K562 (cell line): ENCODE measurements around the gene ZNF512B. TPM values are rescaled to one million over a fixed set of nuclear protein-coding genes. Genes with fewer than 3 reads are reported as not detected.

Source experiments
- ATAC-seq: fragments of 200-7000 bp; cut with Tn5 transposase; 3 replicates; pipeline ENCODE4 v1.9.1; 2020; ENCODE audit warnings: moderate library complexity
- BruUV-seq: library from RNA; stranded (reverse); fragments of 400-500 nt; replicated peaks from 2 replicates; lab custom pipeline; 2021; lab: Mats Ljungman, UMichigan
- CTCF ChIA-PET: fragments of 300-600 bp; formaldehyde crosslinking; extraction: SDS; loops from one replicate; lab custom pipeline; 2021; ENCODE audit warnings: low intra/inter-chr PET ratio; lab: Yijun Ruan, JAX
- POLR2A ChIA-PET: fragments of 300-600, 350-650 bp; sonication (Branson Sonifier 250); formaldehyde crosslinking; extraction: SDS; loops from one replicate; lab custom pipeline; 2021; ENCODE audit warnings: antibody characterized with exemption, inconsistent platforms; lab: Yijun Ruan, JAX
- DNase-seq, 4 experiments: peaks; one replicate each; pipeline versions ENCODE4 v3.0.0 to v3.0.0-alpha.2; 2011 to 2018; ENCODE audit warnings: low spot score in 3 of 4, mixed read lengths in 3 of 4; ENCODE audit errors: extremely low read depth in 1 of 4
- FAIRE-seq: peaks from 2 replicates; lab custom pipeline; 2011; peaks lifted over from hg19 to GRCh38; lab: Jason Lieb, UNC
- H2AFZ ChIP-seq: 2 replicates; pipeline ENCODE4 v1.6.0; 2011; ENCODE audit warnings: low read depth, low read length, control low read depth, inconsistent platforms
- H3K27ac ChIP-seq: fragments of 200-600 bp; 3 replicates; pipeline ENCODE4 v1.8.0; 2011; ENCODE audit warnings: low read depth, mild to moderate bottlenecking, control low read depth, inconsistent platforms, low read length, moderate library complexity, mixed read lengths; ENCODE audit errors: extremely low read depth
- H3K27me3 ChIP-seq, 2 experiments: fragments of 300-600 bp in 1 of 2; 2 replicates in 1 of 2; 3 replicates in 1 of 2; pipeline versions ENCODE4 v1.6.0 to v1.8.0; 2011; ENCODE audit warnings: inconsistent platforms in 2 of 2, low read length in 2 of 2, mild to moderate bottlenecking in 1 of 2, mixed read lengths in 1 of 2, moderate library complexity in 1 of 2; ENCODE audit not compliant: control insufficient read depth in 2 of 2, insufficient read depth in 2 of 2
- H3K36me3 ChIP-seq: fragments of 300-600 bp; 3 replicates; pipeline ENCODE4 v1.8.0; 2011; ENCODE audit warnings: mild to moderate bottlenecking, low read length, inconsistent platforms; ENCODE audit not compliant: control insufficient read depth, insufficient read depth
- H3K4me1 ChIP-seq, 2 experiments: fragments of 200-600 bp in 1 of 2; replicated peaks in 1 of 2; 2 replicates in 1 of 2; 3 replicates in 1 of 2; pipeline versions ENCODE4 v1.5.1 to v1.8.0; 2011; ENCODE audit warnings: inconsistent platforms in 2 of 2, low read length in 2 of 2, mild to moderate bottlenecking in 1 of 2, mixed read lengths in 1 of 2, moderate library complexity in 1 of 2; ENCODE audit not compliant: control insufficient read depth in 2 of 2, insufficient read depth in 2 of 2
- H3K4me2 ChIP-seq: 2 replicates; pipeline ENCODE4 v1.6.1; 2011; ENCODE audit warnings: low read length, control low read depth, inconsistent platforms, mixed read lengths; ENCODE audit not compliant: insufficient read depth
- H3K4me3 ChIP-seq: fragments of 200-600 bp; sonication (generic), shearing (Covaris generic); 2 replicates; pipeline ENCODE4 v1.5.1; 2016; ENCODE audit warnings: control low read depth, inconsistent platforms
- H3K79me2 ChIP-seq: fragments of 200-600 bp; 3 replicates; pipeline ENCODE4 v1.8.0; 2011; ENCODE audit warnings: low read length, inconsistent platforms; ENCODE audit not compliant: control insufficient read depth, insufficient read depth
- H3K9ac ChIP-seq, 2 experiments: 2 replicates each; pipeline versions ENCODE4 v1.6.0 to v1.6.1; 2011; ENCODE audit warnings: low read depth in 2 of 2, low read length in 2 of 2, control low read depth in 1 of 2, inconsistent platforms in 1 of 2, mild to moderate bottlenecking in 1 of 2, mixed read lengths in 1 of 2; ENCODE audit not compliant: insufficient read depth in 1 of 2
- H3K9me1 ChIP-seq: one replicate; pipeline ENCODE4 v1.6.0; 2011; ENCODE audit warnings: inconsistent platforms, mild to moderate bottlenecking, low read length, moderate library complexity; ENCODE audit not compliant: control insufficient read depth, insufficient read depth
- H3K9me3 ChIP-seq: replicated peaks from 2 replicates; pipeline ENCODE4 v1.5.1; 2011; ENCODE audit warnings: low read depth, low read length, inconsistent platforms; ENCODE audit not compliant: control insufficient read depth, insufficient read depth
- H4K20me1 ChIP-seq: replicated peaks from 2 replicates; pipeline ENCODE4 v1.6.1; 2011; ENCODE audit warnings: low read length, inconsistent platforms, mixed read lengths; ENCODE audit not compliant: control insufficient read depth, insufficient read depth
- BRCA1 ChIP-seq, 2 experiments: fragments of 450-650 bp in 1 of 2; sonication (generic) in 1 of 2; formaldehyde crosslinking in 1 of 2; IDR thresholded peaks; 2 replicates each; pipeline versions ENCODE4 v1.5.0 to v1.6.1; 2017 to 2020; ENCODE audit warnings: mild to moderate bottlenecking in 1 of 2, missing genetic modification reagents in 1 of 2
- HCFC1 ChIP-seq: IDR thresholded peaks from 2 replicates; pipeline ENCODE4 v1.6.1; 2012; ENCODE audit warnings: low read depth, low read length, improper control_type of control experiment
- MAFF ChIP-seq: IDR thresholded peaks from 2 replicates; pipeline ENCODE4 v1.6.1; 2012; ENCODE audit warnings: low read length, improper control_type of control experiment
- POLR2G ChIP-seq: fragments of 200-400 bp; formaldehyde crosslinking; IDR thresholded peaks from 2 replicates; pipeline ENCODE4 v1.6.1; 2017; ENCODE audit warnings: low read depth, mild to moderate bottlenecking, antibody characterized with exemption, low read length, moderate library complexity
- ZNF174 ChIP-seq: fragments of 250-450 bp; sonication (Bioruptor Pico); IDR thresholded peaks from 2 replicates; pipeline ENCODE4 v1.4.0; 2020; ENCODE audit warnings: mild to moderate bottlenecking
- WGBS: fragments of 100-300 bp; shearing (Covaris generic); methylation state at CpG from one replicate; pipeline ENCODE4 v1.1.6; 2016; ENCODE audit warnings: low coverage, mixed read lengths; ENCODE audit not compliant: insufficient coverage; ENCODE audit errors: missing lambda C conversion rate; 5-methylcytosine and 5-hydroxymethylcytosine counted together
- in situ Hi-C: fragments of 300-500 bp; cut with MboI; formaldehyde crosslinking; loops from 4 replicates; pipeline ENCODE4 v1.15.0; 2018; ENCODE audit warnings: inconsistent platforms, mixed read lengths
- intact Hi-C: fragments of 100-400 bp; cut with micrococcal nuclease; formaldehyde crosslinking; loops from 2 replicates; pipeline ENCODE4 v1.14.2; 2022
- polyA plus RNA-seq, 8 experiments: library from polyadenylated mRNA; depleted of rRNA in 4 of 8; stranded (reverse) in 5 of 8; unstranded in 3 of 8; fragments of >200 nt; fragmentation: Nextera tagmentation in 2 of 8; fragmentation: Illumina TruSeq in 1 of 8; extraction: Ambion mirVana in 2 of 8; extraction: Trizol in 1 of 8; gene quantifications; 2 replicates each; pipeline versions ENCODE4 v1.2.1 to v1.2.3, GENCODE V29; 2011 to 2014; ENCODE audit warnings: inconsistent platforms in 1 of 8, missing spikeins in 1 of 8
- total RNA-seq, 7 experiments: library from RNA; depleted of rRNA in 6 of 7; stranded (reverse); fragments of >200 nt in 6 of 7; fragmentation: Illumina TruSeq in 2 of 7; extraction: Trizol in 2 of 7; gene quantifications; 2 replicates each; pipeline versions ENCODE4 v1.2.1 to v1.2.3, GENCODE V29; 2011 to 2021; ENCODE audit warnings: low replicate concordance in 1 of 7
- TF ChIP-seq, protein P1 (sequence below), 2 experiments: IDR thresholded peaks; 2 replicates each; pipeline ENCODE4 v1.6.1; 2012; ENCODE audit warnings: improper control_type of control experiment in 2 of 2, low read depth in 2 of 2, low read length in 2 of 2, borderline replicate concordance in 1 of 2

ZNF512B gene
- total and polyA plus RNA-seq, 9 of the 15 experiments (the other 6 are each of a cell fraction or from before 2014, with no cell fraction given): 0.01 to 27.8 (median 8.2) TPM

DNA sequence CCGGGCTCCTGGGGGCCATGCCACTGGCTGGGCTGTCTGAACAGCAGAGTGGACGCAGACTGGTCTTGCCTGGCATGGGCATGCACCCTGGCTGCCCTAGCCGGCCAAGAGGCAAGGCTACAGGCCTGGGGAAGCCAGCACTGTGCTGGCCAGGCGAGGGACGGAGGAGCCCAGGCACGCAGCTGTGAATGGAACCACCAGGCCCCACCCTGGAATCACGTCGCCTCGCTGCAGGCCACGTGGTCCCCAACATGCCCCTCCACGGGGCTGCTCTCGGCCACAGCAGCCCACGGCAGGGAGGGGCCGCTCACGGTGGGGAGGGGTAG is 17.6 kb downstream of the ZNF512B start:
- WGBS: 91% methylated on average over 13 of the region's 15 CpGs
- intact Hi-C loops: no loop called here
- CTCF ChIA-PET: no interaction called here

DNA sequence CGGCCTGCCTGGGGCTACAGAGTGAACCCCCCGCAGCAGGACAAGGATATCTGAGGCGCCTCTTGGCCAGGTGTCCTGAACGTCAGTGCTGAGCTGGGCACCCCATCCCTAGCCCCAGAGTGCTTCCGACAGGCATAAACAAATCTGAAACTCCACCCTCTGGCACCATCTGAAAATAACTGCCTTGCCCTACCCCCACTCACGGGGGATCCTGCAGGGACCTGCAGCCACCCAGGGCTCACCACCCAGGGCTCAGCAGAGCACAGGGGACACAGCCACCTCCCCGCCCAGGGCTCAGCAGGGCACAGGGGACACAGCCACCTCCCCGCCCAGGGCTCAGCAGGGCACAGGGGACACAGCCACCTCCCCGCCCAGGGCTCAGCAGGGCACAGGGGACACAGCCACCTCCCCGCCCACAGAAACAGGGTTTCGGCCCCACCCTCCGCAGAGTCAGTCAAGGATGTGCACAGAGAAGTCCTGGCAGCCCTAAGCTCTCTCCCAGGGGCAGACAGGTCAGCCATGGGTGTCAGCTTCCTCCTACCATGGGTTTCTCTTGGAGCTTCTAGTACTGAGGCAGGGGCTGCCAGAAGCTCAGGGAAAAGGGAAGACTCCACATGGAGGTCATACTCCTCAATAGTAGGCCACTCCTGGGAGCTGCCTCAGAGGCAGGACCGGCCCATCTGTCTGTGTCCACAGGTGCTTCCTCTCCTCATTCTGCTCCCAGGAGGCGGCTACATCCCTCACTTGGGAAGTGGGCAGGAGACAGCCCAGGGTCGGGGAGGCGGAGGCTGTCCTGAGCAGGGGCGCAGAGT is 18.1 kb downstream of the ZNF512B start:
- Histone ChIP-seq H2AFZ (no peak overlapping the region), H3K4me3 (no peak overlapping the region), H3K9me3 (no peaks in the 10 kb centered on the region), H3K27me3 (no peaks in the 10 kb centered on the region), H3K36me3 (peaks cover 35% of the 10 kb centered on the region; the same call in 1 of the 3 replicates), H3K27ac (no peak overlapping the region), H3K4me2 (no peak overlapping the region), H4K20me1 (peaks cover 63% of the 10 kb centered on the region), H3K79me2 (peaks cover 92% of the 10 kb centered on the region), H3K4me1 (peaks cover 25 to 90% of the 10 kb centered on the region in 2 experiments), H3K9ac (peak overlapping the region in 1 of 2 experiments; percentile 55; a peak in 2 of 4 replicates), H3K9me1 (peaks cover 21% of the 10 kb centered on the region)
- FAIRE-seq: no peak
- no TSS peak for BruUV-seq
- intact Hi-C loops (no loop called here), in situ Hi-C loops (no loop called here)
- no peak for DNase-seq
- ChIA-PET POLR2A (interaction anchor here (0.5 to 0.6 kb wide), 4 partner anchors 253 to 667 kb away, joined by 3 to 4 read pairs (median 3); no protein-coding TSS in a partner anchor), CTCF (no interaction called here)
- no peak for ATAC-seq
- 90% methylated on average over 16 of the region's 17 CpGs for WGBS
- TF ChIP-seq MAFF (no peak), BRCA1 (IDR thresholded peaks at IDR 0.05) (no peak), BRCA1 (CRISPR knock-in tag; IDR thresholded peaks at IDR 0.05) (no peak), ZNF174 (CRISPR knock-in tag) (no peak)
- TF ChIP-seq, protein P1, sequence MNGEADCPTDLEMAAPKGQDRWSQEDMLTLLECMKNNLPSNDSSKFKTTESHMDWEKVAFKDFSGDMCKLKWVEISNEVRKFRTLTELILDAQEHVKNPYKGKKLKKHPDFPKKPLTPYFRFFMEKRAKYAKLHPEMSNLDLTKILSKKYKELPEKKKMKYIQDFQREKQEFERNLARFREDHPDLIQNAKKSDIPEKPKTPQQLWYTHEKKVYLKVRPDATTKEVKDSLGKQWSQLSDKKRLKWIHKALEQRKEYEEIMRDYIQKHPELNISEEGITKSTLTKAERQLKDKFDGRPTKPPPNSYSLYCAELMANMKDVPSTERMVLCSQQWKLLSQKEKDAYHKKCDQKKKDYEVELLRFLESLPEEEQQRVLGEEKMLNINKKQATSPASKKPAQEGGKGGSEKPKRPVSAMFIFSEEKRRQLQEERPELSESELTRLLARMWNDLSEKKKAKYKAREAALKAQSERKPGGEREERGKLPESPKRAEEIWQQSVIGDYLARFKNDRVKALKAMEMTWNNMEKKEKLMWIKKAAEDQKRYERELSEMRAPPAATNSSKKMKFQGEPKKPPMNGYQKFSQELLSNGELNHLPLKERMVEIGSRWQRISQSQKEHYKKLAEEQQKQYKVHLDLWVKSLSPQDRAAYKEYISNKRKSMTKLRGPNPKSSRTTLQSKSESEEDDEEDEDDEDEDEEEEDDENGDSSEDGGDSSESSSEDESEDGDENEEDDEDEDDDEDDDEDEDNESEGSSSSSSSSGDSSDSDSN (IDR thresholded peaks at IDR 0.05; ENCODE audit: borderline replicate concordance in 1 of 2, low read depth in 2 of 2, low read length in 2 of 2): no peak

More for the DNA sequence above, 17.6 kb downstream of the ZNF512B start:
- peaks cover 35% of the 10 kb centered on the region; the same call in 1 of the 3 replicates for H3K36me3 ChIP-seq
- H3K79me2 ChIP-seq: peaks cover 87% of the 10 kb centered on the region
- DNase-seq (no peak), ATAC-seq (no peak), FAIRE-seq (no peak)
- no peaks in the 10 kb centered on the region for H3K9me3 ChIP-seq
- H3K4me3 ChIP-seq: no peak overlapping the region
- no peak overlapping the region for H3K4me2 ChIP-seq
- no peak overlapping the region for H2AFZ ChIP-seq
- peaks cover 61% of the 10 kb centered on the region for H4K20me1 ChIP-seq
- in situ Hi-C loops: no loop called here
- H3K9me1 ChIP-seq: peaks cover 21% of the 10 kb centered on the region
- H3K27ac ChIP-seq: no peak overlapping the region
- BruUV-seq: no TSS peak
- POLR2A ChIA-PET: interaction anchor here (0.7 kb wide), 1 partner anchor 88 kb away, joined by 3 read pairs; no protein-coding TSS in a partner anchor
- peak overlapping the region in 1 of 2 experiments; percentile 55; a peak in 2 of 4 replicates for H3K9ac ChIP-seq
- no peaks in the 10 kb centered on the region for H3K27me3 ChIP-seq
- TF ChIP-seq POLR2G (peak; percentile 50), HCFC1 (no peak)
- H3K4me1 ChIP-seq: peaks cover 25 to 93% of the 10 kb centered on the region in 2 experiments
